ENCODE measurements around the gene IFNL2.
"Not testable (repeated sequence)": the region's sequence is repeated elsewhere in the genome, so short reads cannot be mapped to it uniquely, and the experiment has no call there.

Gene IFNL2

DNA sequence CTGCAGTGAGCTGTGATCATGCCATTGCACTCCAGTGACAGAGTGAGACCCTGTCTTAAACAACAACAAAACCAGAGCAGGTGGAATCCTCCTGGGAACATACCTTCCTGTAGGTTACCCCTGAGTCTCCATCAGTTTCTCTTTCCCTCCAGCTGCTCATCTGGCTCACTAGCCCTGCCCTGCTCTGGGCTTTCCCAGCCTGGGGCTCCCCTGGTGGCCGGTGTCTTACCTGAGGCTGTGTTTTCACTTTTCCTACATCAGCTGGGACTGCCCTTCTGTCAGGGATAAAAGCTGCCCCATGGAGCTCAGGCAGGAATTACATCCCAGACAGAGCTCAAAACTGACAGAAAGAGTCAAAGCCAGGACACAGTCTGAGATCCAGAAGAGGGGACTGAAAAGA, at the start of gene IFNL2:
Gene IFNL2 (plus strand): TSS at position 312 of the 400 bp plus-strand sequence. CDS start 173 bp downstream, outside the sequence.
- not testable (repeated sequence) for DNase-seq

DNA sequence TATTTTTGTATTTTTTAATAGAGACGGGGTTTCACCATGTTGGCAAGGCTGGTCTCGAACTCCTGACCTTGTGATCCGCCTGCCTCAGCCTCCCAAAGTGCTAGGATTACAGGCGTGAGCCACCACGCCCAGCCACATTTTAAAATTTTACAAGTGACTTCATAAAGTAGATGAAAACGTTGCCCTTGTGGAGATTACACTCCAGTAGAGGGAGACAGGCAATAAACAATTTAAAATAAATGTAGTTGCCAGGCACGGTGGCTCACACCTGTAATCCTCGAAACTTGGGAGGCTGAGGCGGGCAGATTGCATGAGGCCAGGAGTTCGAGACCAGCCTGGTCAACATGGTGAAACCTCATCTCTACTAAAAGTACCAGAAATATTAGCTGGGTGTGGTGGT, 49.1 kb upstream of the IFNL2 start:
- not testable (repeated sequence) for DNase-seq

DNA sequence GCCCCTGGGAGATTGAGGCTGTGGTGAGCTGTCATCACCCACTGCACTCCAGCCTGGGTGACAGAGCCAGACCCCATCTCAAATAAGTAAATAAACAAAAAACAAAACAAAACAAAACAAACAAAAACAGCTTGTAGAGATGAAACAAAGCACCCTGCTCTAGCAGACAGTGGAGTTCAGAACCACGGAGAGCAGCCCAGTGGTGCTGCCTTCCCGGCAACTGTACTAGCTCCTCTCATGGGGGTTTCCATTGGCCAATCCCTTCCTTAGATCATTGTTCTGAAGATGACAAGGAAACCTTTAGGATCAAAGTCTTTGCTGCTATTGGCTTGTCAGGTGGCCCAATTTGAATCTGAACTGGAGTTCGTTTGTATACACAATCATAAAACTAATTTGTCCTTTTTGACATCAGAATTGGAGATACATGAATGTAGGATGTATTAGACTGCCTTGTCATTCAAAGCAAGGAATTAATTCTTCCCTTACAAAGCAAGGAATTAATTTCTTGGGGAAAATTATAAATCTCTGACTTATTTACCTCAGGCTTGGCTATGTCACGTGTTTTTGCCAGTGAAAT, 44.4 kb upstream of the IFNL2 start:
- no peak for DNase-seq

DNA sequence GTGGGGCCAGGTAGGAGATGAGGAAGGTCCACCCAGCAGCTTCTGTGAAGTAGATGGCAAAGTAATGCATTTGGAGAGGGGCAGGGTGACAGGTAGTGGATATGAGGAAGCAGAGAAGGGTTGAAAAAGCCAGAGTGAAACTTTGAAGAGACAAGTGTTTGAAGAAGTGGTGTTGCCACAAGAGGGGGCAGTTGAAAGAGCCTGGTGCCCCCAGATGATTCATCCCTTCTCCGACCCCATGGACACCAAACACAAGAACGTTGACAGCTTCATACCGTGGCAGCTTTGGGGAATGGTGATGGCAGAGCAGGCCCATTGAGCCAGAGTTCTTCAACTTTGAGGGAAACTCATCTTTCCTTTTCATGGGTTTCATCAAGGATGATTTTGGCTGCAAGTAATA, 43.3 kb upstream of the IFNL2 start:
- DNase-seq: no peak

DNA sequence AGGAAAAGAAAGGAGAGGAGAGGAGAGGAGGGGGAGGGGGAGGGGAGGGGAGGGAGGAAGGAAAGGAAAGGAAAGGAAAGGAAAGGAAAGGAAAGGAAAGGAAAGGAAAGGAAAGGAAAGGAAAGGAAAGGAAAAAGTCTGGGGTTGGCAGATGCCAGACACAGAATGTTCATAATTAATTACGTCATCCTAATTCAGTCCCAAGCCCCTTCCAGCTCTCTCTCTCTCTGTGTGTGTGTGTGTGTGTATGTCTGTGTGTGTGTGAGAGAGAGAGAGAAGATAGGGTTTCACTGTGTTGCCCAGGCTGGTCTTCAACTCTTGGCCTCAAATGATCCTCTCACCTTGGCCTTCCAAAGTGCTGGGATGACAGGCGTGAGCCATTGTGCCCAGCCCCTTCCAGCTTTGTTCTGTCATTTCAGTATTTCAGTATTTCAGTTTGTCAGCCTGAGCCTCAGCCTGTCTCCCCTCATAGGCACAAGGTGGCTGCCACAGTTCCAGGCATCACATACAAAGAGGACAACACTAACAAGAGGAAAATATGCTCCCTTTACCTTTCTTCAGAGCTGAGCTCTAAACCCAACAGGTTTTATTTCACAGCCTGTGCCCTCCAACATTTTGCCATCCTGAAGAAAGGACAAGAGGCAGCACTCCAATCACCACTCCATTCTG, 38.0 kb upstream of the IFNL2 start:
- DNase-seq: no peak

DNA sequence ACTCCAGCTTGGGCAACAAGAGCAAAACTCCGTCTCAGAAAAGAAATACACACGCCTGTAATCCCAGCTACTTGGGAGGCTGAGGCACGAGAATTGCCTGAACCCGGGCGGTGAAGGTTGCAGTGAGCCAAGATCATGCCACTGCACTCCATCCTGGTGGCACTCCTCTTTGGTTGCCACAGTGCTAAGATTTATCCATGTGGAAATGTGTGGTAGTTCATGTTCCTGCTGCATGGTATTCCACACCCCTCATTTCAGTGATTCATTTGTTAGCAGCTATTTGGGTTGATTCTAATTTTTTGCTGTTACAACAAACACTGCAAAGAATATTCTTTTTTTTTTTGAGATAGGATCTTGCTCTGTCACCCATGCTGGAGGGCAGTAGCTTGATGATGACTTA, 35.5 kb upstream of the IFNL2 start:
- no peak for DNase-seq

DNA sequence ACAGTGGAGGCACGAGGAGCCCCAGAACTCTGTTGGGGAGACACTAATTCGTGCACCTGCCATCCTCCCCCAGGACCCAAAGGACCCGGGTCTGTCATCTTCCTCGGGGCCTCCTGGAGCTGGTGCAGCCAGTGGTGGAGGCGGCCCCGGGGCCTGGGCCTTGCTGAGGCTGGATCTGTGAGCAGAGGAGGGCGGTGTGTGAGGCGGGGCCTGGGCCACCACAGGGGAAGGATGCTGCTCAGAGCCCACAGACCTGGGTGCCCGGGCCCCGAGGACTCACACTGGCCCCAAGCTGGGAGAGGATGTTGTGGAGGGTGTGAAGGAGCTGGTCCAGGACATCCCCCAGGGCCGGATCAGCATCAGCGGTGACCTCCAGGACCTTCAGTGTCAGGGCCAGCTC, 31.7 kb upstream of the IFNL2 start:
- DNase-seq: no peak

DNA sequence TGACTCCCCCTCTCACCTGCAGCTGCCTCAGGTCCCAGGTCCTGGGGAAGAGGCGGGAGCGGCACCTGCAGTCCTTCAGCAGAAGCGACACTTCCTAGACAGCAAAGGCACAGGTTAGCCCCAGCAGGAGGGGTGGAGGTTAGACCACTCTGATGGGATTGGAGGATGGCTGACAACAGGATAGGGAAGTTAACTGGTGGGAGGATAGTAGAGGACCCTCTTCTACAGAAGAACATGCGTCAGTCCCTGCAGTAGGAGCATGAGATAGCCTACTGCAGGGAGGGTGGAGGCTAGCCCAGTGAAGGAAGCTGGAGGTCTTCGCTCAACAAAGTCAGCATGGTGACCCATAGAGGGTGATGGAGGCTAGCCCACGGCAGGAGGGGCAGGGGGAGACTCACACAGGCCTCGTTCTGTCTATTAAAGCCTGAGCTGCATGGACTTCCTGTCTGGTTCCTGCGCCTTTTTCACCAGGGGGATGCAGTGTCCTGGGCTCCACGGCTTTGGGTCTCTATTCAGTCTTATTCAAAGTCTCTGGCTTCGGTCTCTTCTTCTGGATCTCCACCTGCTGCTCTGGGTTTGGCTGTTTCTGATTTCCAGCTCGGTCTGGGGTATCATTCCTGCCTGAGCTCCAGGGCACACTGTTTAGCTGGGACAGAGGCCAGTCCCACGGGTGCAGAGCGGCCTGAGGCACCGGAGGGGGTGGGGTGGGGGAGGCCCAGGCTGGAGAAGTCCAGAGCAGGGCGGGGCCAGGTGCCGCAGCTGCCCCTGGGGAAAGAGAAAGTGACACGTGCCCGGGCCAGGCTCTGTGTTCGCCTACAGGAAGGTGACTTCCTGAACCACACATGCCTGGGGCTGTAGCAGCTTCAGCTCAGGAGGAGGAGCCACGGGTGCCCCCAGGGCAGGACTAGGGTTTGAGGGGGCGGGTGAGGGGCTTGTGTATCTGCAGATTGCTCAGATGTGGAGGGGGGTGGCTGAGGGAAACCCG, 30.7 kb upstream of the IFNL2 start:
- DNase-seq: peak; percentile 3

DNA sequence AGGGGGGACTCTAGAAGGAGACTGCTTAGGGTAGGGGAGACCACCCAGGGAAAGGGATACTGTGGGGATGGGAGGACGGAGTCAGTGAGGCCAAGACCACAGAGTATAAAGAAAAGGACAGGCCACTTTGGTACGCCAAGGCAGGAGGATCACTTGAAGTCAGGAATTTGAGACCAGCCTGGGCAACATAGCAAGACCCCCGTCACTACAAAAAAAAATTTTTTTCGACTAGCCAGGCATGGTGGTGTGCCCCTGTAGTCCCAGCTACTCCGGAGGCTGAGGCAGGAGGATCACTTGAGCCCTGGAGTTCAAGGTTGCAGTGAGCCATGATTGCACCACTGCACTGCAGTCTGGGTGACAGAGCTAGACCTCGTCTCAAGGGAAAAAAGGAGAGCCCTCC, 30.0 kb upstream of the IFNL2 start:
- no peak for DNase-seq

DNA sequence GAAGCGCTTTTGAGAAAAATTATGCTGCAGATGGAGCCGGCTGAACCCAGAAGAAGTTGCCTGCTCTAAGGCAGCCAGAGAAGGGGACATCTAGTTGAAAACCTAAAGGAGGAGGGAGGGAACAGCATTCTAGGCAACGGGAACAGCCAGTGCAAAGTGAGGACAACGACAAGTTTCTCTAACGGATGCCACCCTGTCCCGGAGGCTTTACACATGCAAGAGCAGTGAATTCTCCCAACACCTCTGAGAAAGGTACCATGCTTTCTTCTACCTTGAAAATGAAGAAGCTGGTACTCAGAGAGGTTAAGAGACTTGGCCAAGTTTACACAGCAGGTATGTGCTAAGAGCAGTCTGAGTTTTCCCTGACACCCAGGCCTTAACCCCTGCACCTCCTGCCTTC, 29.3 kb upstream of the IFNL2 start:
- no peak for DNase-seq

DNA sequence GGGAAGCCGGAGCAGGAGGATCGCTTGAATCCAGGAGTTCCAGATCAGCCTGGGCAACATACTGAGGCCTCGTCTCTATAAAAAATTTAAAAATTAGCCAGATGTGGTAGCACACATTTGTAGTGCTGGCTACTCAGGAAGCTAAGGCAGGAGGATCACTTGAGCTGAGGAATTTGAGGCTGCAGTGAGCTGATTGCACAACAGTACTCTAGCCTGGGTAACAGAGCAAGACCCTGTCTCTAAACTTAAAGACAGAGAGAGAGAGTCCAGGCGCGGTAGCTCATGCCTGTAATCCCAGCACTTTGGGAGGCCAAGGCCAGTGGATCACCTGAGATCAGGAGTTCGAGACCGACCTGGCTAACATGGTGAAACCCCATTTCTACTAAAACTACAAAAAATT, 27.8 kb upstream of the IFNL2 start:
- no peak for DNase-seq

DNA sequence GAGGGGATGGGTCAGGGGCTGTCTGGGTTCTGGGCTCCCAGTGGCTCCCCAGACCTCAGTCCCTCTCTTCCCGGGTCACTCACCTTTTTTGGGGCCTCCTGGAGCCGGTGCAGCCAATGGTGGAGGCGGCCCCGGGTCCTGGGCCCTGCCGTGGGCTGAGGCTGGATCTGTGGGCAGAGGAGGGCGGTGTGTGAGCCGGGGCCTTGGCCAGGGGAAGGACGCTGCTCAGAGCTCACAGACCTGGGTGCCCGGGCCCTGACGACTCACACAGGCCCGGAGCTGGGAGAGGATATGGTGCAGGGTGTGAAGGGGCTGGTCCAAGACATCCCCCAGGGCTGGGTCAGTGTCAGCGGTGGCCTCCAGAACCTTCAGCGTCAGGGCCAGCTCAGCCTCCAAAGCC, 24.5 kb upstream of the IFNL2 start:
- DNase-seq: not testable (repeated sequence)

DNA sequence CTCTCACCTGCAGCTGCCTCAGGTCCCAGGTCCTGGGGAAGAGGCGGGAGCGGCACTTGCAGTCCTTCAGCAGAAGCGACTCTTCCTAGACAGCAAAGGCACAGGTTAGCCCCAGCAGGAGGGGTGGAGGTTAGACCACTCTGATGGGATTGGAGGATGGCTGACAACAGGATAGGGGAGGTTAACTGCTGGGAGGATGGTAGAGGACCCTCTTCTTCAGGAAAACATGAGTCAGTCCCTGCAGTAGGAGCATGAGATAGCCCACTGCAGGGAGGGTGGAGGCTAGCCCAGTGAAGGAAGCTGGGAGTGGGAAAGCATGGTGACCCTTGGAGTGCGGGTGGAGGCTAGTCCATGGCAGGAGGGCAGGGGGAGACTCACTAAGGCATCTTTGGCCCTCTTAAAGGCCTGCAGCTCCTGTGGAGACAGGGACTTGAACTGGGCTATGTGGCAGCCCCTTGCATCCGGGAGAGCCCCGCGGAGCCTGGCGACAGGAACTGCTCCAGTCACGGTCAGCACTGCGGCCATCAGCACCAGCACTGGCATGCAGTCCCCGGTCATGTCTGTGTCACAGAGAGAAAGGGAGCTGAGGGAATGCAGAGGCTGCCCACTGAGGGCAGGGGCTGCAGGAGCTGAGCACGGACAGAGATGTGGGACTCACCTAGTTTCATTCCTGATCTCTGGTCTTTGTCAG, 23.6 kb upstream of the IFNL2 start, which contains the start of gene IFNL3:
Gene IFNL3 (minus strand): TSS at position 597 of the 691 bp plus-strand sequence. CDS start 39 bp downstream, at position 558.
- DNase-seq: not testable (repeated sequence)

DNA sequence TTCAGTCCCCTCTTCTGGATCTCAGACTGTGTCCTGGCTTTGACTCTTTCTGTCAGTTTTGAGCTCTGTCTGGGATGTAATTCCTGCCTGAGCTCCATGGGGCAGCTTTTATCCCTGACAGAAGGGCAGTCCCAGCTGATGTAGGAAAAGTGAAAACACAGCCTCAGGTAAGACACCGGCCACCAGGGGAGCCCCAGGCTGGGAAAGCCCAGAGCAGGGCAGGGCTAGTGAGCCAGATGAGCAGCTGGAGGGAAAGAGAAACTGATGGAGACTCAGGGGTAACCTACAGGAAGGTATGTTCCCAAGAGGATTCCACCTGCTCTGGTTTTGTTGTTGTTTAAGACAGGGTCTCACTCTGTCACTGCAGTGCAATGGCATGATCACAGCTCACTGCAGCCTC, 23.0 kb upstream of the IFNL2 start:
- not testable (repeated sequence) for DNase-seq

DNA sequence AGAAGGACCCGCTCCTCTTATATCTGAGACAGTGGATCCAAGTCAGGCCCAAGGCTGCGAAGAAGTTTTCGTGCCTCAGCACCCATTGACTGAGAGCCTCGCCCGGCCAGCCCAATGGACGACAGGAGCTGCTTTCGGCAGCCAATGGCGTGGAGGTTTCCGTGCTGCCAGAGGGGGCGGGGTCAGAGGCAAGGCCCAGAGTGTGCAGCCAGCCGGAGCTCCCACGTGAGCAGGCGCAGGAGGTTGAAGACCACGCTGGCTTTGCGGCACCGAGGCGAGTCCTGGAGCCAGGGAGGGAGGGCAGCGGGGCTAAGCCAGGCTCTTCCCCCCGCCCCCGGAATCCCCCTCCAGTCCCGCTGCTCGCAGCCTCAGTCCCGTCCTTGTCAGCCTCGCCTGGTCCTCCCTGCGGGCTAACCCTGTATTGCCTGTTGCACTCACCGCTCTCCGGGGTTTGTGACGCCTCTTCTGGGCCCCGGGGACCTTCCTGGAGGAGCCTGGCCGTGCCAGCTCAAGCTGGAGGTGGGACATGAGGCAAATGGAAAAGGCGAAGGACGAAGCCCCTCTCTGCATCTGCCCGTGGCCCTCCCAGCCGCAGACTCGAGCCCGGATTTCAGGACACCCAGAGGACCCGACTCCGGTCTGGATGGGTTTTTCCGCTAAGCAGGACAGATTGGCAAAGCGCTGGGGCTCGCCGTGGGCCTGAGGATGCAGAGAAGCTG, 21.1 kb upstream of the IFNL2 start:
- DNase-seq: no peak

DNA sequence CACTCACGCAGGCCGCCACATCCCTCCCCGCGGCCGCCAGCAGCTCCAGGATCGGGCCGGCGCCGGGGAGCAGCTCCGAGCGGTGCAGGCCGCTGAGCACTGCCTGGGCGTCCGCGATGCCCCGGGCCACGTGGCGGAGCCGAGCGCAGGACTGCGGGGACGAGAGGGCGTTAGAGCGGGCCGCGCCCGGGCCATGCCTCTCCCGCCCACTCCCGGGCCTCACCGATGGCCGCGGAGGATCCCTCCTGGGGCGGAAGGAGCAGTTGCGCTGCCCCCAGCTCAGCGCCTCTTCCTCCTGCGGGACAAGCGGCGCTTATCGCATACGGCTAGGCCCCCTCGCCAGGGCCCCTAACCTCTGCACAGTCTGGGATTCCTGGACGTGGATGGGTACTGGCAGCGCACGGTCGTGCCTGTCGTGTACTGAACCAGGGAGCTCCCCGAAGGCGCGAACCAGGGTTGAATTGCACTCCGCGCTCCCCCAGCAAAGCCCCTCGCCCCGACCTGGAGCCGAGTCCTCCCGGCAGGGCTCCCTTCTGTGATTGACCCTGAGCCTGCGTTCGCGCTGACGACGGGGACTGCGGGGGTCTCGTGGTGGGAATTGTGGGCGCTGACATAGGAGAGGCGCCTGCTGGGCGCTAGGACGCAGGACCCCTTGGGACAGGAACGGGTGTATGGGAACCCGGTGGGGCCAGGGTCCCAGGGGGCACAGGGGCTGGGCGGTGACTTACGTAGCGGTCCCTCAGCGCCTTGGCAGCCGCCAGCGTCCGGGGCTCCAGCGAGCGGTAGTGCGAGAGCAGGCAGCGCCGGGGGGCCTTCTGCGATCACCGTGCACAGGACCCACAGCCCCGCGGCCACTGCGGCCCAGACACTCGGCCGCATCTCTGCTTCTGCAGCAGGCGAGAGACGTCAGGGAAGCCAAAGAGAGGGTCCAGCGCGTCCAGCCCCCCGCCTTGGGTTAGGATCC, 20.2 kb upstream of the IFNL2 start:
- no peak for DNase-seq

DNA sequence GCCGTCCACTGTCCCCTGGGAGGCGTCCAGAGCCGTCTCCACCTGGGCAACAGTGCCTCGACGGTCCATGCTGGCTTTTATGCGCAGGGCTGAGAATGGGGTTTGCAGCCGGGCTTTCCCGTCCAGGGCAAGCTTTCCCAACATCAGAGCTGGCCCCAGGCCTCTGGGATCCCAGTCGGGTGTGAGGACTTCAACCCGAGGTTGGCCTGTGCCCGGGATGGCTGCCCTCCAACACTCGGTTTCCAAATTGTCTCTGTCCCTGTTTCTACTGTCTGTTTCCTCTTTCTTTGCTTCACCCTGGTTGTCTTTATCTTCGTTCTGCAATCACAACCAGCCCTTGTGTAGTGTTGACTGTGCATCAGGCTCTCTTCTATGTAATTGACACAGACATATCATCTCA, 19.4 kb upstream of the IFNL2 start, which contains the start of gene IFNL4:
Gene IFNL4 (minus strand): TSS at position 51 of the 400 bp plus-strand sequence.
- no peak for DNase-seq

DNA sequence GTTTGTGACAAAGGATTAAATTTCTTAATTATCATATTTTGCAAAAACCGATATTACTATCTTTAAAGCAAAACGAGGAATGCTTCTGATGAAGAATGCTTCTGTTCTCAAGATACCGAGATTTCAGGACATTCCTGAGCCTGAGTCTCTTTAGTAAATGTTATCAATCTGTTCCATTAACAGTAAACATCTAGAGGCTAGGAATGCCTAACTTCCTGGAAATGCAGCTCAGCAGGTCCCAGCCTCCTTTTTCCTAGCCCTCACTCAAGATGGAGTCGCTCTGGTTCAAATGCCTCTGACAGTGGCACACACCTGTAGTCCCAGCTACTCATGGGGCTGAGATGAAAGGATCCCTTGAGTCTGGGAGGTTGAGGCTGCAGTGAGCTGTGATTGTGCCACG, 17.1 kb upstream of the IFNL2 start:
- DNase-seq: no peak

DNA sequence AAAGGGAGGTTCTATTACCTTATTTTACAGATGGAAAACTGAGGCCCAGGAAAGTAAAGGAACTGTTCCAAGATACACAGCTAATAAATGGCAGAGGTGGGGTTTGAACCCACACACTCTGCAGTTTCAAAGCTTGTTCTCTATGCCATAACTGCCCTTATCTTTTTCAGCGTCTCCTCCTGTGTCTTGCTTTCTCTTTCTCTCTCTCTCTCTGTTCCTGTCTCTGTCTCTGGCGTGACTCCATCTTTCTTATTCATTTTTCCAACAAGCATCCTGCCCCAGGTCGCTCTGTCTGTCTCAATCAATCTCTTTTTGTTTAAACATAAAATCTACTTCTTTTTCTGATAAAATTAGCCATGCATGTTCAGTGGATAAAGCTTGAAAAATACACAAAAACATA, 16.4 kb upstream of the IFNL2 start:
- no peak for DNase-seq

DNA sequence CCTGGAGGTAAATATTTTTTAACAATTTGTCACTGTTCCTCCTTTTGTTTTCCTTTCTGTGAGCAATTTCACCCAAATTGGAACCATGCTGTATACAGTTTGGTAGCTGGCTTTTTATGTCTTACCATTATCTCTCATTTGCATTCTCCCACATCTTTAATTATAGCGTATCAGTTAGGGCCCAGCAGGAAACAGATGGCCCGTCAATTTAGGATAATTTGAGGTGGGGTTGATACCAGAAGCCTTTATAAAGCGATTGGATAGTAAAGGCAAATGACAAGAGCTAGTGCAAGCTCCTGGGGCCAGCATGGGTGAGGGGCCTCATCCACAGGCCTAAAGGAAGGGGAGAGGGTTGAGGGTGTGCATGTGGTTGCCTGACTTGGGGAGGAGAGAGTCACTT, 15.7 kb upstream of the IFNL2 start:
- no peak for DNase-seq

Measured in inflammatory macrophage treated with lipopolysaccharide for 4 hours (primary cell).